CD4-positive, alpha-beta T cell treated with Interleukin-1 beta for 1 hour (primary cell): ENCODE results near the gene SMIM29.

ENCODE experiments used
- DNase-seq, 2 donors: peaks; one replicate each; pipeline ENCODE4 v3.0.0-alpha.2; 2020 to 2022

Gene SMIM29

DNA sequence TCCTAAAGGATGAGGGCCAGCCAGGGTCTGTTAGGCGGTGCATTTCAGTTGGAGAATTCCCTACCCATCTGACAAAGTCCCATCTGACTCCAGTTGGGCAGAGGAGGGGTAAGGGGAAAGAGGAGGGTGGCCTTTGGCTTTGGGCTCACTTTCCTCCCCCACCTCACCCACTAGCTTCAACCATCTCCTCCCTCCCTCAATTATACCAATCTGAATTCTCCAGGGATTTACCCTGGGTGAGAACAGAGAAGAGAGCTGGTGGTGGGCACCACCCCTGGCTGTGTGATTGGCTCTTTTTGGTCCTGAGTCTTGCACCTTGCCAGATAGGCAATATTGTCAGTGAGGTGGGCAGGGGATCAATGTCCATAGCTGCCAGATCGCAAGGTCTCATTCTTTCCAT is 8.9 kb downstream of the SMIM29 start:
- DNase-seq, result no peak

DNA sequence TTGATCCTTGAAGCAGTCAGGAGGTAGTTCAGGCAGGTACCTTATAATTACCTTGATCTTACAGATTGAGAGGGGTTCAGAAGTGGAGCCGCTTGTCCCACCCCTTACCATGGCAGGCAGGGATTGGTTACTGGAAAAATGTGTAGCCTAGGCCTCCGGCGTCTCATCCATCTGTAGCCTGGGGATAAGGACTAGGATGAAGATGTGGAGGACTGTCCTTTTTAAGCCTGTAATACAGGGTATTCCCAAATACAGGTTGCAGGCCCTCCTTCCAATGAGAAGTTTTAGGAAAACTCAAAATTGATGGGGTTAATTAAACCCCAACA is 9.3 kb downstream of the SMIM29 start:
- DNase-seq, result no peak

DNA sequence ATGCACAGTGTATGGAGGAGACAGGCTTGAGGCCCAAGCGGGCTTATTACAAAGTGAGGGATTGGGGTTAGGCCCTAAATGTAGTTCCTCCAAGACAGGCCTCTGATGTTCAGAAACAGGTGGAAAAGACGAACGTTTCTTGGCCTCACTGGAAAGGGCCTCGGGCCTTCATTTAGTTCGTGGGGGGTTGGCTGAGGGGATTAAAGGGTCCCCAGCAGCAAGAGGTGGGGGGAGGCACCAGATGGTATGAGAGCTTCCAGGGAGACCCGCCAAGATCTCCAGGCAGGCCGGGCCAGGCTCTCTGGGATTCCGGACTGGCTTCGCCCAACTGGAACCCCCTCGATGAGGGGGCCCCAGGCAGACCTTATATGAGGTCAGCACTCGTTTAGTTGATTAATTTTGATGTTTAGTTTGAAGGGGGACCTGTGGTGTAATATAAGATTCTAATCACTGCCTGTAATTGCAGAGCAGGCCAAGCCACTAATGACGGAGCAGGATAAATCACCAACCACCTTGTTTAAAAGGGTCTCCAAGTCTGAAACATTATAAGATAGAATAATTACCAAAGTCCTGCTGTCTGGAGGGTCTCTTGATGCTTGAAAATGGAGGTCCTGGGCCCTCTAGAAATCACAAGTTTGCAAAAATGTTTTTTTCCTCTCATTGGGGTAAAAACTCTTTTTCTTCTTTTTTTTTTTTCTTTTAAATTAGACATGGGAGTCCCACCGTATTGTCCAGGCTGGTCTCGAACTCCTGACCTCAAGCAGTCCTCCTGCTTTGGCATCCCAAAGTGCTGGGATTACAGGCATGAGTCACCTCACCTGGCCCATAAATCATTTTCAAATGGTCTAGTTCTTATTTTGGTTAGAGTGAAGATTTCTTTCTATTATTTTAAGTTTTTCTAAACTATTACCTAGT is 10.0 kb downstream of the SMIM29 start:
- DNase-seq, result no peak

DNA sequence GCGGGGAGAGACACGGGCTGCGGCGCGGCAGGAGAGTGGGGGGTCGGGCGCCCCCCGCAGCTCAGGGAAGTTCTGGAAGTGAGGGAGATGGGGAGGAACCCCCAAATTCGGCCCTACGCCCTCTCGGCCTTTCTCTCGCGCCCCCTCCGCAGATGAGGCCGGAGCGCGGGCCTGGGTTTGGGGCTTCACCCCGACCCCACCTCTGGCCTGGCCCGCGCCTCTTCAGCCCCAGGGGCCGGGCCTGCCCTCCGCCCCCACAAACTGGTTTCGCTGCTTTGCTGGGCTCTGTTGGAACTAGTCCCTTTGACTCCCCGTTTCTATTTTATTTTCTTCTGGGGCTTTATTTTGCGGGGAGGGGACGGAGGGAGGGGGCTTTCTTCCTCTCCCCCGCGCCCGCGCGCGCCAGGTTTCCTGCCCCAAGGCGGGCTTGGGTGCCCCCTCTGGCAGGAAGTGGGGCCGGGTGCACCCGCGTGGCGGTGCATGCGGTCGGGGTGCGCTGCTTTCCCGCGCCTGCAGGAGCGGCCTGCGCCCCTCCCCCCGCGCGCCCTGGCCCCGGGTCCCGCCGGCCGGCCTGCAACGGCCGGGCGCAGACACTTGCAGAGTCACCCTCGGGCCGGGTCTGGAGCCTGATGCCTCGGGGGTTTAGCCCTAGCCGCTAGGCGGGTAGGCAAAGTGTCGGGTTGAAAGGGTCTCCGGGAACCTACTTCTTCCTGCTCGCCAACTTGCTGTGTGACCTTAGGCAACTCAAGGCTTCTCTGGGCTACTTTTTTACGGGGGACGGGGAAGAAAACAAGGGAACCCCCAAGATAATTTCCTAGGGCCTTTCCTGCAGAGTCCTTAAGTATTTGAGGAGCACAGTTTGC is 10.9 kb downstream of the SMIM29 start:
- DNase-seq, result peak; percentile 69 to 76

DNA sequence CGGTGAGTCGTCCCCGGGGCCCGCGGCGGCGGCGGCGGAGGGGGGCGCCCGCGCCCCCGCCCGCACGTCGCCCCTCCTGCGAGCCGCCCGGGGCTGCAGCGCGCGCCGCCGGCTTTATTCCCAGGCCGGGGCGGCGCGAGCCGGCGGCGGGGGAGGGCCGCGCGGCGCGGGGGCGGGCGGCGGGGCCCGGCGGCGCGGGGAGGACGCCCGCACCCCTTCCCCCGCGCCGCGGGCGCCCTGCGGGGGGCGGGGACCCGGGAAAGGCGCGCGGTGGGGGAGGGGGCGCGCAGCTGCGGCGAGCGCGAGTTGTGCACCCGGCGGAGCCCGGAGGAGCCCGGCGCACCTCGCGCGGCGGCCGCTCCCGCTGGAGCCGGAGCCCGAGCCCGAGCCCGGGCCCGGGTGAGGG is 11.5 kb downstream of the SMIM29 start:
- peak; percentile 20 to 40 for DNase-seq

DNA sequence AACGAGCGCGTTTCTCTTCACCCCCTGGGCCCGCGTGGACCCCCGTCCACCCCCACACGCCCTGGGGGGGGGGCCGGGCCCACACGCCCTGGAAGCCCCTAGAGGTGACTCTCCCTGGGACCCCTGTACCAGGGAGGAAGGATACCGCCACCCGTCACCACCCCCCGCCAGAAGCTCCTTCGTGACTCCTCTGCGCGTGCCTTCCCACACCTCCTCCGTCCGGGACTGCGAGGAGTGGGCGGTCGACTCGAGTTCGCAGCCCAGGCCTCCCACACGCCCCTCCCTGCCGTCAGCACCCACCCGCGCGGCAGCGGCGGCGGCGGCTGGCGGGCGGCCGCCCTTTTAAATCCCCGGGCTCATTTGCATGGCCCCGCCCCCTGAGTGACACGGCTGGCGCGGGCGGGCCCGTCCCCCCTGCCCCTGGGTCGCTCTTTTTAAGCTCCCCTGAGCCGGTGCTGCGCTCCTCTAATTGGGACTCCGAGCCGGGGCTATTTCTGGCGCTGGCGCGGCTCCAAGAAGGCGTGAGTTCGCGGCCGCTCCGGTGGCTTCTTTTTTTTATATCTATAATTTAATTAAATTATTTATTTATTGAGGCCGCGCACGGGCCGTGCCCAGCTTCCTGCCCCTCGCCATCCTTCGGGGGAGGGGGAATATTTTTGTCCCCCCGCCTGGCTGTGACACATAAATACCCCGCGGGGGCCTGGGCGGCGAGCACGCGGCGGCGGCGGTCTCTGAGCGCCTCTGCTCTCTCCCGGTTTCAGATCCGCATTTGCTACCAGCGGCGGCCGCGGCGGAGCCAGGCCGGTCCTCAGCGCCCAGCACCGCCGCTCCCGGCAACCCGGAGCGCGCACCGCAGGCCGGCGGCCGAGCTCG is 12.1 kb downstream of the SMIM29 start, which contains the start of gene HMGA1:
TSS of gene HMGA1 (plus strand) at position 431 of the 873 bp plus-strand sequence. CDS start 3,908 bp downstream, outside the sequence.
- peak; percentile 91 to 92 for DNase-seq

DNA sequence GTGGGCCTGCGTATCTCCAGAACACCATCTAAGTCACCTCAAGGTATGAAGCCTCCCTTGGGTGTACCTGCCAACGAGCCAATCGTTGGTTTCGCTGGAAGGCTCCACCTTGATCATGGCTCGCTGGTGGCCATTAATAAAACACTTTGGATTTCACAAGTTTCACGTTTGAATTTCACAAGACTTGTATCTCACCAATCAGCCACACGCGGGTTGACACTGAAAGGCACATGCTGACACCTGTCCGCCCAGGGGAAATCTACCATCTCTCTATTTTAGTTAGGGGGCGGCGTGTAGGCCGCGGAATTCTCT is 12.7 kb downstream of the SMIM29 start:
- peak; percentile 73 to 76 for DNase-seq

DNA sequence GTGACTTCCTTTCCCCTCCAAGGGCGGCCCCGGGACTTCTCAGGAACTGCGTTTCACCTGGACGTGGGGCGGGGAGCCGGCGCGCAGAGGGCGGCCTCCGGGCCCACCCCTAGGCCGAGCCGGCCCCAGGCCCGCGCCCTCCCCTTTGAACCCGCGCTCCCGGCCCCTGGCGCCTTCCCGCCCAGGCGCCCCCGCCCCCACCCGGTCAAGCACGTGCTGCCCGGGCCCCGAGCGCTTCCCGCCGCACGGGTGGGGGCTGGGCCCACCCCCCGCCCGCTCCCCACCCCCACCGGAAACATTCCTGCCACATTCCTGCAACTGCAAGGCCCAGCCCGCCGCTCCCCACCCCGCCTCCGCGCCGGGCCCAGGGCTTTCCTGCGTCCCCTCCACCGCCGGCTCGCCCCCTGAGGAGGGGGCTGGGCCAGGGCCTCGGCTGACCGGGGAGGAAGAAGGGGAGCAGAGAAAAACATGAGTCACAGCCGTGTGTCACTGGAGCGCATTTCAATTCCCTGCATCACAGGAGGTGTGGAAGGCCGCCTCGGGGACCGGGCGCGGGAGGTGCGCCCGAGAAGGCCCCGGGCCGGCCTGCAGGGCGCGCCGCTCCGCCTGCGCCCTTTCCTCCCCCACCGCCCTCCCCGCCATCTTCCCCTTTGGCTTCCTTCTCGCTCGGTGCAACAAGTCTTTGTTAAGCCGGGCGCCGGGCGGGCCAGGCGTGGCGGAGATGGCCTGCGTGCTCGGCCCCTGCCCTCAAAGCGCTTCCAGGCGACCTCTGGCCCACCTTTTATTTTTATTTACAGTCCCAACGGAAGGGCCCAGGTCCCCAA is 13.3 kb downstream of the SMIM29 start:
- DNase-seq, result peak; percentile 67 to 77

DNA sequence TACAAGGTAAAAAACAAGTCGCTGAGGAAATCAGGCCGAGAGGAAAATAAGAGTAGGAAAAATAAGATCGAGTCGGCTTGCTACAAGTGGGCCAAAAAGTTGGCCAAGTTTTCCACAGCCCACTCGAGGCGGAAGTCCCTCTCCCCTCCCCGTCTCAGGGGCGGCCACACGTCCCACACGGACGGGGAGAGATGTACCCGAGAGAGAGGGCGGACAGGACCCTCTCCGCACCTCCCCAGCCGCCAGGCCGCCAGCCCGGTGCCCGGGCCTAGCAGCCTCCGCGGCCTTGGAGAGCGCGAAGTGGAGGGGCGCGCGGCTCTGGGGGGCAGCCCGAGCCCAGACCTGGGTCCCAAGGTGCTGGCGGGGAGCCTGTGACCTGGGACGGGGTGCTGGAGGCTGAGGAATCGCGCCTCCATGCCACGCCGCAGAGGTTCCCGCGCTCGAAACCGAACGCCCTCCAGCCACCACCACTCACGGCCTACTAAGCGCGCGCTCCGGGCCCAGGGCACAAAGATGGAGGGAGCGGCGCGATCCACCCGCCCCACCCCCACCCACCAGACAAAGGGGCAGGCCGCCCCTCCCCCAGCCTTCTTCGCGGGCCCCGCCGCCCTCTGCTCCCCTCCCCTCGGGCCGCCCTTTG is 14.0 kb downstream of the SMIM29 start:
- DNase-seq, result no peak

DNA sequence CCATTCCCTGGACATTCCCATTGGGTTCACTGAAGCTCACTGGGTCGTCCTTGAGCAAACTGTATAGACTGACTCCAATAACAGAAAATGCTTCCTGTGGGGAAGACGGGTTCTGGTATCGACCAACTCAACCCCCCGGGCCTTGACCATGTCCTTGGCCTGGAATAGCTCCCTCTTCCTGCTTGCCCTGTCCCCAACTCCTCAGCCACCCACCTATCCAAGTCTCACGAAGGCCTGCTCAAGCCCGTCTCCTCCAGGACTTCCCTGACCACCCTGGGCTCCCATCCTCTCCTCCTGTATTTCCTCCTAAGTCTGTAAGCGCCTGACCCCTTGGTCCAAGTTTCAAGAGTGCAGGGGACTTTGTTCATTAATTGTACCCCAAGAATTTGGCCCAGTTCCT is 14.9 kb downstream of the SMIM29 start:
- DNase-seq, result no peak

DNA sequence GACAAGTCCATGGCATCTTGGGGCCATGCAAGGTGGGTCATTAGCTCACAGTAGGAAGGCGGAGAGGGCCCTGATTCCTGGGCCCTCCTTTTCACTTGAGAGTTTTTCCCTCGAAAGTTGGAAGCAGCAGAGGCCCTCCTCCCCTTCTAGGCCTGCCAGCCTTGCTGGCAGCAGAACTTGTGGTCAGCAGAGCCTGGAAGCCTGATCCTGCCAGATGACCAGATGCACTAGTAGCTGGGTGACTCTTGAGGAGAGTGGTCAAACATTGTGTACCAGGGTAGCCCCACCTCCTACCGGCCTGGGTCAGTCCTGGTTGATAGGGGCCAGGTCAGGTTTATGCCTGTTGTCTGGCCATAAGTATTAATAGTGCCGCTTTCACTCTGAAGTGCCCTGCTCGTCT is 15.9 kb downstream of the SMIM29 start:
- no peak for DNase-seq

DNA sequence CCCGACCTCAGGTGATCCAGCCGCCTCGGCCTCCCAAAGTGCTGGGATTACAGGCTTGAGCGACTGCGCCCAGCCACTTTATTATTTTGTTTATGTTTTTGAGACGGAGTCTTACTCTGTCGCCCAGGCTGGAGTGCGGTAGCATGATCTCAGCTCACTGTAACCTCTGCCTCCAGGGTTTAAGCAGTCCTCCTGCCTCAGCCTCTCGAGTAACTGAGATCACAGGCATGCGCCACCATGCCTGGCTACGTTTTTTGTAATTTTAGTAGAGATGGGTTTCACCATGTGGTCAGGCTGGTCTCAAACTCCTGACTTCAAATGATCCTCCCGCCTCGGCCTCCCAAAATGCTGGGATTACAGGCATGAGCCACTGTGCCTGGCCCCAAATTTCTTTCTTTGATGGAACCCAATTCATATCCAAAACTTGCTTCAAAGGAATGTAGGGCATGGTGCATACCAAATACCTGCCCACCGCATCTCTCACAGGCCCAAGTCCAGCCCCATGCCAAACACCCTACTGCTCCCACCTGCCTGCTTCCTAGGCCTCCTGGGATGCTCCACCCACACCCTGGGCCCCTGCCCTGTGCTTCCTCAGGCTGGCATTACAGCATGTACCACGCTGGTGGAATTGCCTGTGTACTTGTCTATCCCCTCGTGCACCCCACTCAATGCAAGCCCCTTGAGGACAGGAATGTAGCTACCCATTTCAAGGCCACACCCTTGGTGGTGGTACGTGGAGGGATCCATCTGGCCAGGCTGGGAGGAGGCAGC is 17.1 kb downstream of the SMIM29 start:
- no peak for DNase-seq

DNA sequence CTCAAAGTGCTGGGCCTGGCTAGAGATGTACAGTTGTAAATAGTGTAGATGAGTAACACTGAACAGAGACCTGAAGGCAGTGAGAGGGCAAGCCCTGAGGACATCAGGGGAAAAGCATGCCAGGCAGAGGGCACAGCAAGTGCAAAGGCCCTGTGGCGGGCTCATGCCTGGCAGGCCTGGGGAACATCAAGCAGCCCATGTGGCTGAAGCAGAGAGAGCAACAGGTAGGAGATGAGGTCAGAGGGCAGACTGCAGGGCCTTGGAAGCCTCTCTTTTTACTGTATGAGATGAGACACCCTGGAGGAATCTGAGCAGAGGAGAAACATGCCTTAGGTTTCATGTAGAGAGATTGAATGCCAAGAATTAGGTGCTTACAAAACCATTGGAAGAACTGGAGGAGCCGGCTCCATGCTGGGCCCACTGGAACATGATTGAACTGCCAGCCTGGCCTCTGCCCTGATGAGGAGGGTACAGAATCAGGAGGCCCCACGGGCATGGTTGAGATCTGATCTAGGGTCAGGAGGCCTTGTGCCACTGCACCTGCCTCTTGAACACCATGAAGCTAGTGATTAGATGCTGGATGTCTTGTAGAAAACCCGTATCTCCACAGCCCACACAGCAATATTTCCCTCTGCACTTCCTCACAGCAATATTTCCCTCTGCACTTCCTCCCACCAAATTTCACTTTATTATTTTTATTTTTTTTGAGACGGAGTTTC is 18.0 kb downstream of the SMIM29 start:
- DNase-seq, result no peak

DNA sequence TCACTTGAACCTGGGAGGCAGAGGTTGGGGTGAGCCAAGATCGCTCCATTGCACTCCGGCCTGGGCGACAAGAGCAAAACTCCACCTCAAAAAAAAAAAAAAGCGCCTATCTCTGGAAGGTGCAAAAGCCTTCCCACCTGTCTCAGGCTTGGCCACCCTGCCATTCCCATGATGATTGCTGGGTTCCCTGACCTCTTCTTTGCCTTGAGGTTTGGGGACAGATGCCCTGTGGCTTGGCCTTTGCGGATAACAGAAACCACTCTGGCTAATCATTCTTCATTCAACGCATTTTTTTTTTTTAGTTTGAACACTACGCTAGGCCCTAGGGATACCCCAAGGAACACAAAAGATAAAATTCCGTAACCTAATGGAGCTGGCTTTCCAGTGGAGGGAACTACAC is 18.9 kb downstream of the SMIM29 start:
- DNase-seq, result no peak

DNA sequence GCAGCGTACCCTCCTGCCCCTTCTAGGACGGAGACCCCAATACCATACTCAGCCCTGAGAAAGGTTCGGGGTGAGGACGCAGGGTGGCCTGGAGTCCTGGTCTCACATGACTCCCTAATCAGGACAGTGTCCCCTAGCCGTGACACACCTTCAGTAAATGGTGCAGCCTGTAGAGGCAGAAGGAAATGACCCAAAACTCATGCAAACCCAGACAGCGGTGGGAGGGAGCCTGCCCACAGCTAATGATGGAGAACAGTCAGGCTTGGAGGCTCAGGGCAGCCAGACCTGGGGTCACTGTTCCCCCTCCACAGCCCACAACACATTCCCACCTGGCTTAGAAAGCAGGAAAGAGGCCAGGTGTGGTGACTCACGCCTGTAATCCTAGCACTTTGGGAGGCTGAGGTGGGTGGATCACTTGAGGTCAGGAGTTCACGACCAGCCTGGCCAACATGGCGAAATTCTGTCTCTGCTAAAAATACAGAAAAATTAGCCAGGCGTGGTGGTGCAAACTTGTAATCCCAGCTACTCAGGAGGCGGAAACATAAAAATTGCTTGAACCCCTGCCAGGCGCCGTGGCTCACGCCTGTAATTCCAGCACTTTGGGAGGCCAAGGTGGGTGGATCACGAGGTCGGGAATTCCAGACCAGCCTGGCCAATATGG is 20.9 kb downstream of the SMIM29 start:
- no peak for DNase-seq

DNA sequence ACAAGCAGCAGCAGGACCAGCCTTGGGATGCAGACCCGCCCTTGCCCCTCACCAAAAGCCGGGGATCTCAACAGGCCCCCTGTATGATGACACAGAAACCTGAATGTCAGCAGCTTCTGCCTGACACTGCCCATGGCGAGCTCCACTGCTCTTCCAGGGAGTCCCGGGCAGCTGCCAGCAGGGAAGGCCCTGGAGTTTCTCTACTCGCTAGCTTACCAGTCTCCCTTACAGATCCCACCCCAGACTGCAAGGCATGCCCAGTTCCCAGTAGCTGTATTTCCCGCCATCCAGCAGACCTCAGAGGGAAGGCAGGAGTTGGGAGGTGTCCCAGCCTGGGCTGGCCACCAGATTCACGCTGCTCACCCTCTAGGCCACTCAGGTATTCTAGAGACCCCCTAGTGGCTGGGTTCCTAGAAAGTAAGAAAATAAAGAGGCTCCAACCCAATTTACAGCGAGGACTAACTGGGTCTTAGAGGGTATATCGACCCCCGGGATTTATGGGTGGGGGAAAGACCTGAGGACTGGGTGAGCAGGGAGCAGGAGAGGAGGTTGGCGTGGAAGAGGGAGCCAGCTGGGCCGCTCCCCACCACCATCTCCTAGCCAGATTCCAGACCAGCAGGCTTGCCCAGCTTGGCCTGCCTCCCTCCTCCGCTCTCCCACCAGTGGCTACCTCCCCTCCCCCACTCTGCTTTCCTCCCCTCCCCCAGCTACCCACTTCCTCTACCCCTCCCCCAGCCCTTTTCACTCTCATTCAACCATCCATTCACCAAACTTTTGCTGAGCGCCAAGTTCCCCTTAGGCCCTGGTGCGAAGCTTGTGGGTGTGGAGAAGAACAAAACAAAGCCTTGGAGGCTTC is 21.8 kb downstream of the SMIM29 start:
- DNase-seq, result peak in 1 of 2 donors; percentile 21

DNA sequence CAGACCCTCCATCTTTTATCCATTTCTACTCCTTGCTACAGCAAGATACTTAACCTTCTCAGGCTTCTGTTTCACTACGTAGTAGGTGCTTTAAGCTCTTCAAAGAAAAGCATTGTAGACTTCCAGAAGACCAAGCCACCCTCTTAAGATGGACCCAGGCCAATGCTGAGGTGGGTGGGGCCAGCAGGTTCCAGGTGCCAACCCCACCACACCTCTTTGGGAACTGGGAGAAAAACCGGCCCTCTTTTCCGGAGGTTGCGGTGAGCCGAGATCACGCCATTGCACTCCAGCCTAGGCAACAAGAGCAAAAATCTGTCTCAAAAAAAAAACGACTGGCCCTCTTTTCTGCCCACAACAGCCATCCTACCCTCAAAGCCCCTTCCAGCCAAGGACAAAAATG is 22.7 kb downstream of the SMIM29 start:
- no peak for DNase-seq

DNA sequence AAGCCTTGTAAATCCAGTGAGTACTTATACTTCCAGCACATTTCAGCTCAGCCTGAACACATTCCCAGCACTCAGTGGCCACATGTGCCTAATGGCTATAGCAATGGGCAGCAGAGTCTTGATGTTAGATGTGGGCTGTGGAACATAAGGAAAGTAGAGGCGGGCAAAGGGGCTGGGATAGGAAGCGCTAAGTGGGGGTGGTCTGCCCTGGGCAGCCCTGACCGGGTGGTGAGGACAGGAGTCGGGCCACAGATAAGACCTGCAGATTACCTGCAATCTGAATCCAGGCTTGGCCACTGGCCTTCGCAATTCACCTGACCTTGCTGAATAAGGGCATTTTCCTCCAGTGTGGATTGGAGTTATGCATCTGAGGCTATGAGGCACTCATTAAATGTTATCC is 23.3 kb downstream of the SMIM29 start:
- DNase-seq, result no peak
